HepG2 (cell line): Measurements from ENCODE around the gene KANSL1. TPM values are rescaled to one million over a fixed set of nuclear protein-coding genes. Genes with fewer than 3 reads are reported as not detected.

Experiments used
- ATF7 ChIP-seq, 2 experiments: fragments of 450-650 bp in 1 of 2; sonication (generic) in 1 of 2; formaldehyde crosslinking in 1 of 2; IDR thresholded peaks; 2 replicates each; pipeline versions ENCODE4 v1.4.0 to v1.6.1; 2016 to 2020; ENCODE audit warnings: antibody characterized with exemption in 1 of 2, mild to moderate bottlenecking in 1 of 2, missing genetic modification reagents in 1 of 2
- HCFC1 ChIP-seq: fragments of 150-350 bp; IDR thresholded peaks from 2 replicates; pipeline ENCODE4 v1.6.1; 2014; ENCODE audit warnings: low read depth, low read length
- HNF4G ChIP-seq, 2 experiments: sonication (generic) in 1 of 2; formaldehyde crosslinking in 1 of 2; IDR thresholded peaks; 2 replicates each; pipeline versions ENCODE4 v1.4.0 to v1.6.1; 2011 to 2020; ENCODE audit warnings: borderline replicate concordance in 2 of 2, low read depth in 2 of 2, mild to moderate bottlenecking in 2 of 2, low read length in 1 of 2, missing genetic modification reagents in 1 of 2, moderate library complexity in 1 of 2
- HNRNPH1 ChIP-seq: fragments of 200-400 bp; formaldehyde crosslinking; optimal IDR thresholded peaks from 2 replicates; pipeline ENCODE3; 2017; ENCODE audit warnings: mild to moderate bottlenecking, low read depth, low read length
- MEIS2 ChIP-seq: sonication (generic); formaldehyde crosslinking; IDR thresholded peaks from 2 replicates; pipeline ENCODE4 v1.9.0; 2021; ENCODE audit warnings: mild to moderate bottlenecking, missing genetic modification reagents
- SALL2 ChIP-seq: sonication (generic); formaldehyde crosslinking; IDR thresholded peaks from 2 replicates; pipeline ENCODE4 v1.8.1; 2023; ENCODE audit warnings: mild to moderate bottlenecking, missing genetic modification reagents, inconsistent platforms
- TCF7L2 ChIP-seq: IDR thresholded peaks from 2 replicates; pipeline ENCODE4 v1.6.1; 2011; ENCODE audit warnings: mild to moderate bottlenecking, low read depth, low read length, moderate library complexity
- TEAD3 ChIP-seq: optimal IDR thresholded peaks from 2 replicates; pipeline ENCODE3; 2016; ENCODE audit warnings: borderline replicate concordance
- TP53 ChIP-seq: sonication (generic); formaldehyde crosslinking; conservative IDR thresholded peaks from 2 replicates; pipeline ENCODE4 v1.4.0; 2020; ENCODE audit warnings: missing genetic modification reagents
- ZNF337 ChIP-seq: sonication (generic); formaldehyde crosslinking; IDR thresholded peaks from 2 replicates; pipeline ENCODE4 v1.5.1; 2020; ENCODE audit warnings: missing genetic modification reagents, low read depth, mild to moderate bottlenecking, borderline replicate concordance
- ZNF343 ChIP-seq: sonication (generic); formaldehyde crosslinking; IDR thresholded peaks from 2 replicates; pipeline ENCODE4 v1.4.0; 2020; ENCODE audit warnings: mild to moderate bottlenecking, missing genetic modification reagents
- ZNF501 ChIP-seq: sonication (generic); formaldehyde crosslinking; IDR thresholded peaks from 2 replicates; pipeline ENCODE4 v1.5.1; 2020; ENCODE audit warnings: mild to moderate bottlenecking, moderate library complexity, missing genetic modification reagents
- ZNF569 ChIP-seq: sonication (generic); formaldehyde crosslinking; IDR thresholded peaks from 2 replicates; pipeline ENCODE4 v1.5.0; 2020; ENCODE audit warnings: mild to moderate bottlenecking, missing genetic modification reagents, moderate library complexity, borderline replicate concordance
- ZNF7 ChIP-seq: IDR thresholded peaks from 2 replicates; pipeline ENCODE4 v1.6.1; 2016; ENCODE audit warnings: missing biosample characterization, missing genetic modification reagents
- ZSCAN22 ChIP-seq: sonication (generic); formaldehyde crosslinking; IDR thresholded peaks from 2 replicates; pipeline ENCODE4 v1.4.0; 2020; ENCODE audit warnings: mild to moderate bottlenecking, missing genetic modification reagents
- polyA plus RNA-seq, 8 experiments: library from polyadenylated mRNA; depleted of rRNA in 3 of 8; stranded (reverse) in 7 of 8; unstranded in 1 of 8; fragments of >200 nt; fragmentation: Illumina TruSeq in 4 of 8; extraction: Trizol in 4 of 8; gene quantifications; 2 replicates each; pipeline versions ENCODE4 v1.2.1 to v1.2.3, GENCODE V29; 2011 to 2016; ENCODE audit warnings: low read depth in 4 of 8, missing spikeins in 1 of 8, mixed read lengths in 1 of 8; ENCODE audit not compliant: insufficient read depth in 1 of 8
- total RNA-seq, 5 experiments: library from RNA; depleted of rRNA; stranded (reverse); fragments of >200 nt; fragmentation: Illumina TruSeq; extraction: Trizol; gene quantifications; 2 replicates each; pipeline ENCODE4 v1.2.3, GENCODE V29; 2016; ENCODE audit warnings: low read depth in 1 of 5
- TF ChIP-seq, protein P1 (sequence below): sonication (generic); formaldehyde crosslinking; IDR thresholded peaks from 2 replicates; pipeline ENCODE4 v1.8.0; 2022; ENCODE audit warnings: mild to moderate bottlenecking, missing genetic modification reagents, borderline replicate concordance
- TF ChIP-seq, protein P2 (sequence below): IDR thresholded peaks from 2 replicates; pipeline ENCODE4 v1.6.1; 2018; ENCODE audit warnings: missing genetic modification reagents, mild to moderate bottlenecking, missing compliant biosample characterization
- TF ChIP-seq, protein P3 (sequence below): sonication (generic); formaldehyde crosslinking; IDR thresholded peaks from 2 replicates; pipeline ENCODE4 v1.4.0; 2020; ENCODE audit warnings: missing genetic modification reagents
- TF ChIP-seq, protein P4 (sequence below): sonication (generic); formaldehyde crosslinking; IDR thresholded peaks from 2 replicates; pipeline ENCODE4 v1.4.0; 2020; ENCODE audit warnings: mild to moderate bottlenecking, missing genetic modification reagents
- TF ChIP-seq, protein P5 (sequence below): IDR thresholded peaks from 2 replicates; pipeline ENCODE4 v1.6.1; 2016; ENCODE audit warnings: mild to moderate bottlenecking, missing biosample characterization, missing genetic modification reagents

Gene KANSL1
- total and polyA plus RNA-seq, 2 of the 13 experiments (the other 11 are each of a cell fraction or from before 2014, with no cell fraction given): 24.0 to 59.6 TPM

DNA sequence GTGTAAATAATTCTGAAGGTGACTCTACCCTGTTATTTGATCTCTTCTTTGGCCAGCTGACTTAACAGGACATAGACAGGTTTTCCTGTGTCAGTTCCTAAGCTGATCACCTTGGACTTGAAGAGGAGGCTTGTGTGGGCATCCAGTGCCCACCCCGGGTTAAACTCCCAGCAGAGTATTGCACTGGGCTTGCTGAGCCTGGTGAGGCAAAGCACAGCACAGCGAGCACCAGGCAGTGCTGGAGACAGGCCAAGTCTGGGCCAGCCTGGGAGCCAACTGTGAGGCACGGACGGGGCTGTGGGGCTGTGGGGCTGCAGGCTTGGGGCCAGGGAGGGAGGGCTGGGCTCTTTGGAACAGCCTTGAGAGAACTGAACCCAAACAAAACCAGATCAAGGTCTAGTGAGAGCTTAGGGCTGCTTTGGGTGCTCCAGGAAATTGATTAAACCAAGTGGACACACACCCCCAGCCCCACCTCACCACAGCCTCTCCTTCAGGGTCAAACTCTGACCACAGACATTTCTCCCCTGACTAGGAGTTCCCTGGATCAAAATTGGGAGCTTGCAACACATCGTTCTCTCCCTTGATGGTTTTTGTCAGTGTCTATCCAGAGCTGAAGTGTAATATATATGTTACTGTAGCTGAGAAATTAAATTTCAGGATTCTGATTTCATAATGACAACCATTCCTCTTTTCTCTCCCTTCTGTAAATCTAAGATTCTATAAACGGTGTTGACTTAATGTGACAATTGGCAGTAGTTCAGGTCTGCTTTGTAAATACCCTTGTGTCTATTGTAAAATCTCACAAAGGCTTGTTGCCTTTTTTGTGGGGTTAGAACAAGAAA lies 189.1 kb downstream of the KANSL1 start (continued):
- TF ChIP-seq, protein P1, sequence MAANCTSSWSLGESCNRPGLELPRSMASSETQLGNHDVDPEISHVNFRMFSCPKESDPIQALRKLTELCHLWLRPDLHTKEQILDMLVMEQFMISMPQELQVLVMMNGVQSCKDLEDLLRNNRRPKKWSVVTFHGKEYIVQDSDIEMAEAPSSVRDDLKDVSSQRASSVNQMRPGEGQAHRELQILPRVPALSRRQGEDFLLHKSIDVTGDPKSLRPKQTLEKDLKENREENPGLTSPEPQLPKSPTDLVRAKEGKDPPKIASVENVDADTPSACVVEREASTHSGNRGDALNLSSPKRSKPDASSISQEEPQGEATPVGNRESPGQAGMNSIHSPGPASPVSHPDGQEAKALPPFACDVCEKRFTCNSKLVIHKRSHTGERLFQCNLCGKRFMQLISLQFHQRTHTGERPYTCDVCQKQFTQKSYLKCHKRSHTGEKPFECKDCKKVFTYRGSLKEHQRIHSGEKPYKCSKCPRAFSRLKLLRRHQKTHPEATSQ (CRISPR knock-in tag): no peak; the same call in 1 of the 2 replicates
- TF ChIP-seq, protein P2, sequence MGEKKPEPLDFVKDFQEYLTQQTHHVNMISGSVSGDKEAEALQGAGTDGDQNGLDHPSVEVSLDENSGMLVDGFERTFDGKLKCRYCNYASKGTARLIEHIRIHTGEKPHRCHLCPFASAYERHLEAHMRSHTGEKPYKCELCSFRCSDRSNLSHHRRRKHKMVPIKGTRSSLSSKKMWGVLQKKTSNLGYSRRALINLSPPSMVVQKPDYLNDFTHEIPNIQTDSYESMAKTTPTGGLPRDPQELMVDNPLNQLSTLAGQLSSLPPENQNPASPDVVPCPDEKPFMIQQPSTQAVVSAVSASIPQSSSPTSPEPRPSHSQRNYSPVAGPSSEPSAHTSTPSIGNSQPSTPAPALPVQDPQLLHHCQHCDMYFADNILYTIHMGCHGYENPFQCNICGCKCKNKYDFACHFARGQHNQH (CRISPR knock-in tag): peak; percentile 18; the same call in 1 of the 2 replicates
- TF ChIP-seq ZSCAN22 (CRISPR knock-in tag) (no peak), ZNF7 (CRISPR knock-in tag) (no peak), MEIS2 (CRISPR knock-in tag) (no peak), SALL2 (CRISPR knock-in tag) (peak; percentile 85; the same call in 1 of the 2 replicates), ZNF337 (CRISPR knock-in tag) (no peak), TEAD3 (CRISPR knock-in tag) (peak; percentile 85), HNF4G (IDR thresholded peaks at IDR 0.05; ENCODE audit: borderline replicate concordance, low read depth, low read length) (peak; percentile 87), HNF4G (CRISPR knock-in tag; IDR thresholded peaks at IDR 0.05; ENCODE audit: borderline replicate concordance, low read depth) (peak; percentile 88), ATF7 (IDR thresholded peaks at IDR 0.05) (no peak), ATF7 (CRISPR knock-in tag; IDR thresholded peaks at IDR 0.05) (no peak), ZNF501 (CRISPR knock-in tag) (no peak), ZNF569 (CRISPR knock-in tag) (no peak), ZNF343 (CRISPR knock-in tag) (0 out of 2 replicates have a peak, but pooled peaks have one; percentile 59), TCF7L2 (no peak), TP53 (CRISPR knock-in tag) (no peak), HNRNPH1 (no peak), HCFC1 (no peak)
- TF ChIP-seq, protein P3, sequence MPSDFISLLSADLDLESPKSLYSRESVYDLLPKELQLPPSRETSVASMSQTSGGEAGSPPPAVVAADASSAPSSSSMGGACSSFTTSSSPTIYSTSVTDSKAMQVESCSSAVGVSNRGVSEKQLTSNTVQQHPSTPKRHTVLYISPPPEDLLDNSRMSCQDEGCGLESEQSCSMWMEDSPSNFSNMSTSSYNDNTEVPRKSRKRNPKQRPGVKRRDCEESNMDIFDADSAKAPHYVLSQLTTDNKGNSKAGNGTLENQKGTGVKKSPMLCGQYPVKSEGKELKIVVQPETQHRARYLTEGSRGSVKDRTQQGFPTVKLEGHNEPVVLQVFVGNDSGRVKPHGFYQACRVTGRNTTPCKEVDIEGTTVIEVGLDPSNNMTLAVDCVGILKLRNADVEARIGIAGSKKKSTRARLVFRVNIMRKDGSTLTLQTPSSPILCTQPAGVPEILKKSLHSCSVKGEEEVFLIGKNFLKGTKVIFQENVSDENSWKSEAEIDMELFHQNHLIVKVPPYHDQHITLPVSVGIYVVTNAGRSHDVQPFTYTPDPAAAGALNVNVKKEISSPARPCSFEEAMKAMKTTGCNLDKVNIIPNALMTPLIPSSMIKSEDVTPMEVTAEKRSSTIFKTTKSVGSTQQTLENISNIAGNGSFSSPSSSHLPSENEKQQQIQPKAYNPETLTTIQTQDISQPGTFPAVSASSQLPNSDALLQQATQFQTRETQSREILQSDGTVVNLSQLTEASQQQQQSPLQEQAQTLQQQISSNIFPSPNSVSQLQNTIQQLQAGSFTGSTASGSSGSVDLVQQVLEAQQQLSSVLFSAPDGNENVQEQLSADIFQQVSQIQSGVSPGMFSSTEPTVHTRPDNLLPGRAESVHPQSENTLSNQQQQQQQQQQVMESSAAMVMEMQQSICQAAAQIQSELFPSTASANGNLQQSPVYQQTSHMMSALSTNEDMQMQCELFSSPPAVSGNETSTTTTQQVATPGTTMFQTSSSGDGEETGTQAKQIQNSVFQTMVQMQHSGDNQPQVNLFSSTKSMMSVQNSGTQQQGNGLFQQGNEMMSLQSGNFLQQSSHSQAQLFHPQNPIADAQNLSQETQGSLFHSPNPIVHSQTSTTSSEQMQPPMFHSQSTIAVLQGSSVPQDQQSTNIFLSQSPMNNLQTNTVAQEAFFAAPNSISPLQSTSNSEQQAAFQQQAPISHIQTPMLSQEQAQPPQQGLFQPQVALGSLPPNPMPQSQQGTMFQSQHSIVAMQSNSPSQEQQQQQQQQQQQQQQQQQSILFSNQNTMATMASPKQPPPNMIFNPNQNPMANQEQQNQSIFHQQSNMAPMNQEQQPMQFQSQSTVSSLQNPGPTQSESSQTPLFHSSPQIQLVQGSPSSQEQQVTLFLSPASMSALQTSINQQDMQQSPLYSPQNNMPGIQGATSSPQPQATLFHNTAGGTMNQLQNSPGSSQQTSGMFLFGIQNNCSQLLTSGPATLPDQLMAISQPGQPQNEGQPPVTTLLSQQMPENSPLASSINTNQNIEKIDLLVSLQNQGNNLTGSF: no peak
- TF ChIP-seq, protein P4, sequence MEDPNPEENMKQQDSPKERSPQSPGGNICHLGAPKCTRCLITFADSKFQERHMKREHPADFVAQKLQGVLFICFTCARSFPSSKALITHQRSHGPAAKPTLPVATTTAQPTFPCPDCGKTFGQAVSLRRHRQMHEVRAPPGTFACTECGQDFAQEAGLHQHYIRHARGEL (CRISPR knock-in tag): no peak
- TF ChIP-seq, protein P5, sequence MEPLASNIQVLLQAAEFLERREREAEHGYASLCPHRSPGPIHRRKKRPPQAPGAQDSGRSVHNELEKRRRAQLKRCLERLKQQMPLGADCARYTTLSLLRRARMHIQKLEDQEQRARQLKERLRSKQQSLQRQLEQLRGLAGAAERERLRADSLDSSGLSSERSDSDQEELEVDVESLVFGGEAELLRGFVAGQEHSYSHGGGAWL (CRISPR knock-in tag): no peak; the same call in 1 of the 2 replicates
